DND-41 (cell line): ENCODE results near the gene TP63.

Experiments used
- CTCF ChIP-seq: IDR thresholded peaks from 2 replicates; pipeline ENCODE4 v1.5.1; 2012; ENCODE audit warnings: borderline replicate concordance, low read length, moderate library complexity, mild to moderate bottlenecking; ENCODE audit not compliant: poor library complexity, severe bottlenecking; ENCODE audit errors: extremely low read depth
- EZH2 ChIP-seq: IDR thresholded peaks from 3 replicates; pipeline ENCODE4 v1.6.1; 2012; ENCODE audit warnings: borderline replicate concordance, low read depth, mild to moderate bottlenecking, moderate library complexity, low read length, inconsistent platforms; ENCODE audit not compliant: severe bottlenecking

GRCh38 chr3:189787191-189787590 is 156.0 kb downstream of the TP63 start:
- TF ChIP-seq CTCF (no peak), EZH2 (no peak)
